Measurements from ENCODE around the gene ATG4D.

GRCh38 chr19:10535613-10536012 is 8.1 kb upstream of the ATG4D start:
- no peak for TF ChIP-seq MAX (IDR thresholded peaks at IDR 0.05)
- TF ChIP-seq TCF12 (IDR thresholded peaks at IDR 0.05; ENCODE audit: low read depth), result no peak
- TF ChIP-seq YY1 (IDR thresholded peaks at IDR 0.05; ENCODE audit: low read depth), result no peak
- no peak for TF ChIP-seq TAF1 (IDR thresholded peaks at IDR 0.05; ENCODE audit: low read depth)
- TF ChIP-seq RAD21 (IDR thresholded peaks at IDR 0.05; ENCODE audit: low read depth), result no peak
- TF ChIP-seq CEBPB (IDR thresholded peaks at IDR 0.05), result no peak
- no peak for TF ChIP-seq REST (IDR thresholded peaks at IDR 0.05; ENCODE audit: low read depth)
- TF ChIP-seq FOXM1 (IDR thresholded peaks at IDR 0.05; ENCODE audit: borderline replicate concordance, low read depth), result no peak
- TF ChIP-seq EGR1 (IDR thresholded peaks at IDR 0.05), result no peak
- TF ChIP-seq USF1 (IDR thresholded peaks at IDR 0.05), result no peak
- no peak for TF ChIP-seq EP300 (IDR thresholded peaks at IDR 0.05; ENCODE audit: borderline replicate concordance)
- no peak for TF ChIP-seq CREB1 (IDR thresholded peaks at IDR 0.05; ENCODE audit: low read depth)
- TF ChIP-seq ZBTB7A (IDR thresholded peaks at IDR 0.05; ENCODE audit: low read depth), result no peak
- TF ChIP-seq TEAD4 (IDR thresholded peaks at IDR 0.05), result no peak

Measured in Ishikawa (cell line).